Measurements from ENCODE around the gene ZNF692.
"Not testable (repeated sequence)": the region's sequence is repeated elsewhere in the genome, so short reads cannot be mapped to it uniquely, and the experiment has no call there.

The ZNF692 gene

GRCh38 chr1:248804771-248805681, 53.9 kb downstream of the ZNF692 start:
- DNase-seq, result no peak

GRCh38 chr1:248803501-248803900, 55.4 kb downstream of the ZNF692 start:
- not testable (repeated sequence) for DNase-seq

GRCh38 chr1:248802454-248802853, 56.4 kb downstream of the ZNF692 start:
- DNase-seq, result no peak

GRCh38 chr1:248800459-248800858, 58.4 kb downstream of the ZNF692 start:
- no peak for DNase-seq

All from NCI-H510A (cell line).